Measurements from ENCODE around the gene SYNGAP1.
"Not testable (repeated sequence)": the region's sequence is repeated elsewhere in the genome, so short reads cannot be mapped to it uniquely, and the experiment has no call there.

Gene SYNGAP1

DNA sequence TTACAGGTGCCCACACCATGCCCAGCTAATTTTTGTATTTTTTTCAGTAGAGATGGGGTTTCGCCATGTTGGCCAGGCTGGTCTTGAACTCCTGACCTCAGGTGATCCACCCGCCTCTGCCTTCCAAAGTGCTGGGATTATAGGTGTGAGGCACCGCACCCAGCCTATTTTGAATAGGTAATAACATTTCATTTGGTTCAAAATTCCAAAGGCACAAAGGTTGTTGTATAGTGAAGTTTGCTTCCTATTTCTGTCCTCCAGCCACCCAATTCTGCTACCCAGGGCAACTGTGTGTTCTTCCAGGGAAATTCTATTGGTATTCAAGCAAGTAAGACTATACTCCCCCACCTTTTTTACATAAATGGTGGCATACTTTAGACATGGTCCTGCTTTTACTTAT is 21.3 kb upstream of the SYNGAP1 start:
- not testable (repeated sequence) for FAIRE-seq; DNase-seq (ENCODE audit: extremely low spot score, insufficient read length, low read depth)

- FAIRE-seq; DNase-seq (ENCODE audit: extremely low spot score, insufficient read length, low read depth): not testable (repeated sequence)
Observed at GRCh38 chr6:33399881-33400280, 20.0 kb upstream of the SYNGAP1 start.

DNA sequence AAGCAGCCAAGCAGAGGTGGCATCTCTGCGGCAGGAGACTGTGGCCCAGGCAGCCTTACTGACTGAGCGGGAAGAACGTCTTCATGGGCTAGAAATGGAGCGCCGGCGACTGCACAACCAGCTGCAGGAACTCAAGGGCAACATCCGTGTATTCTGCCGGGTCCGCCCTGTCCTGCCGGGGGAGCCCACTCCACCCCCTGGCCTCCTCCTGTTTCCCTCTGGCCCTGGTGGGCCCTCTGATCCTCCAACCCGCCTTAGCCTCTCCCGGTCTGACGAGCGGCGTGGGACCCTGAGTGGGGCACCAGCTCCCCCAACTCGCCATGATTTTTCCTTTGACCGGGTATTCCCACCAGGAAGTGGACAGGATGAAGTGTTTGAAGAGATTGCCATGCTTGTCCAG is 15.0 kb upstream of the SYNGAP1 start:
- DNase-seq (ENCODE audit: extremely low spot score, insufficient read length, low read depth) = no peak
- FAIRE-seq = no peak

DNA sequence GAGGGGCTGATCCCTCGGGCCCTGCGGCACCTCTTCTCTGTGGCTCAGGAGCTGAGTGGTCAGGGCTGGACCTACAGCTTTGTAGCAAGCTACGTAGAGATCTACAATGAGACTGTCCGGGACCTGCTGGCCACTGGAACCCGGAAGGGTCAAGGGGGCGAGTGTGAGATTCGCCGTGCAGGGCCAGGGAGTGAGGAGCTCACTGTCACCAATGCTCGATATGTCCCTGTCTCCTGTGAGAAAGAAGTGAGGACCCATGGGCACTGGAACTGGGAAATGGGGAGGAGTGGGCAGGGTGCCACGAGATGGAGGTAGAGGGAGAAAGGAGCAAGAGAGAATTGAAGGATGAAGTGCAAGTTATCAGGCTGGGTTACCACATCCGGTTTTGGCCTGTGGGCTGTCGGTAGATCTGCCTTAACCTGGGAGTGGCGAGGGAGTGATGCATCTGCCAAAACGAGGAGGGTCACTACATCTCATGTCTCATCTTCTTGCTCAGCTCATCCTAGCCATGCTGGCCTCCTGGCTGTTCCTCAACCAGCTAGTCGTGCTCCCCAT is 14.4 kb upstream of the SYNGAP1 start:
- no peak for DNase-seq (ENCODE audit: extremely low spot score, insufficient read length, low read depth)
- FAIRE-seq = no peak

- FAIRE-seq = no peak
Observed at GRCh38 chr6:33406126-33406525, 13.7 kb upstream of the SYNGAP1 start.

DNA sequence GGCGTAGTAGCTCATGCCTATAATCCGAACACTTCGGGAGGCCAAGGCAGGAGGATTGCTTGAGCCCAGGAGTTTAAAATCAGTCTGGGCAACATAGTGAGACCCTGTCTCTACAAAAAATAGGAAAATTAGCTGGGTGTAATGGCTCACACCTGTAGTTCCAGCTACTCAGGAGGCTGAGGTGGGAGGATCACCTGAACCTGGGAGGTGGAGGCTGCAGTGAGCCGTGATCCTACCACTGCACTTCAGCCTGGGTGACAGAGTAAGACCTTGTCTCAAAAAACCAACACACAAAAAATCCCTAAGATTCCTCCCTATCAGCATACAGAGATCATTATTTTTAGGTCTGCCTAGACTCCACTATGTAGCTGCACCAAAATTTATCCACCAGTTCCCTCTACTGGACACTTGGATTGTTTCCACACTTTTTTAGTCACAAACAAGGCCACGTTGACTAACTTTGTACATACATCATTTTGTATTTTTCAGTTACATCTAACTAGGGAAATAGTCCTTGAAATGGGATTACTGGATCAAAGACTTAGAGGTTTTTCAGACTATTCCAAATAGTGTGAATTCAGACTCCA is 12.6 kb upstream of the SYNGAP1 start:
- no peak for FAIRE-seq

More at GRCh38 chr6:33406126-33406525, 13.7 kb upstream of the SYNGAP1 start:
- no peak for DNase-seq (ENCODE audit: extremely low spot score, insufficient read length, low read depth)

GRCh38 chr6:33410050-33410710 is 9.7 kb upstream of the SYNGAP1 start:
- DNase-seq (ENCODE audit: extremely low spot score, insufficient read length, low read depth) (peak; percentile 95), FAIRE-seq (peak; percentile 97)

More for the DNA sequence above, 12.6 kb upstream of the SYNGAP1 start:
- DNase-seq (ENCODE audit: extremely low spot score, insufficient read length, low read depth) = no peak

DNA sequence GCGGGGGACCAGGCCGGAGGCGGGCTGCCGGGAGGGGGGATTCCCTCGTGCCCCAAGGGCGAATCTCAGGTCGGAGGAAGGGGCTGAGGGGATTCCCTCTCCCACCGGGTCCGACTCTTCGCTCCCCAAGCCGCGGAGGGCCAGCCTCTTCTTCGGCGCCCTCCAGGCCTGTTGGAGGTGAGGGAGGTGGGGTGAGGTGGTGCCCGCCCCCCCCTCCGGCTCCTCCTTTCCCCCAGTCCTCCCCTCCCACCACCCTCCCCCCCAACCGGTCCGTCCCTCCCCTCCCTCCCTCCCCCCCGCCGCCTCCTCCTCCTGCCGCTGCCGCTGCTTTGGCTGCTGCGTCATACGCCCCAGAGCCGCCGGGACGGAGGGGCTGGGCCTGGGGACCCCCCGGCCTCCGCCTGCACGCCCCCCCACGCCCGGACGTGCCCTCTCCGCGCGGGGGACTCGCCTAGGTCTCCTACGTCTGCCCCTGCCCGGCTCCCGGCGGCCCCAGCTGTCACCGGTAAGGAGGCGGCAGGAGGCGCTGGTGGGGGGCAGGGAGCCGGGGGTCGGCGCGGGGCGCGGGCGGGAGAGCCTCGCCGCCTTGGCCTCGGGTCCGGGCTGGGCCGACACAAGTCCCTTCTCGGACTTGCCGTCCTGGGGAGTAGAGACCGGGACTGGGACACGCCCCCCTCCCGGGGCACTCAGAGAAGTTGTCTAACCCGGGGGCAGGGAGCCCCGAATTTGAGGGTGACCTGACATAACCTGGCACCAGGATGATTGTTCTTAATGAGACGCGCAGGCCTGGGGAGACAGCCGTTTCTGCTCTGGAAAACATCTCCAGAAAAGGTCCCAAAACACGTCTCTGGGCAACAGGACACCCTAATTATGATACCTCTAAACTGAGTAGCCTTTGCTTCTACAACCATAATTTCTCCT is 8.9 kb upstream of the SYNGAP1 start, which contains the start of gene PHF1:
Gene PHF1 (plus strand): TSS at position 304 of the 921 bp plus-strand sequence. CDS start 1,250 bp downstream, outside the sequence.
- FAIRE-seq = no peak
- no peak for DNase-seq (ENCODE audit: extremely low spot score, insufficient read length, low read depth)

DNA sequence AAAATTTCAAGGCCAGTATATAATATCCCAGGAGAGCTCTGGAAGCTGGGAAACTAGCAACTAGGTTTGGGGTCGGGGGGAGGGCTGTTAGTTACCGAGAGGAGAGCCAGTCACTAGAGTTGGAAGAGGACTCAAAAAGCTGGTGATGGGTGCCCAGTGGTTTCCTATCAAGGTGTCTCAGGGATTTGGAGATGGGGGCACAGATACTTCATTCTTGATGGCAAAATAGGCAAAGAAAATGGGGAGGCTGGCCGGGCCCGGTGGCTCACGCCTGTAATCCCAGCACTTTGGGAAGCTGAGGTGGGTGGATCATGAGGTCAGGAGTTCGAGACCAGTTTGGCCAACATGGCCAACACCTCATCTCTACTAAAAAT is 8.2 kb upstream of the SYNGAP1 start:
- DNase-seq (ENCODE audit: extremely low spot score, insufficient read length, low read depth) = no peak
- no peak for FAIRE-seq

DNA sequence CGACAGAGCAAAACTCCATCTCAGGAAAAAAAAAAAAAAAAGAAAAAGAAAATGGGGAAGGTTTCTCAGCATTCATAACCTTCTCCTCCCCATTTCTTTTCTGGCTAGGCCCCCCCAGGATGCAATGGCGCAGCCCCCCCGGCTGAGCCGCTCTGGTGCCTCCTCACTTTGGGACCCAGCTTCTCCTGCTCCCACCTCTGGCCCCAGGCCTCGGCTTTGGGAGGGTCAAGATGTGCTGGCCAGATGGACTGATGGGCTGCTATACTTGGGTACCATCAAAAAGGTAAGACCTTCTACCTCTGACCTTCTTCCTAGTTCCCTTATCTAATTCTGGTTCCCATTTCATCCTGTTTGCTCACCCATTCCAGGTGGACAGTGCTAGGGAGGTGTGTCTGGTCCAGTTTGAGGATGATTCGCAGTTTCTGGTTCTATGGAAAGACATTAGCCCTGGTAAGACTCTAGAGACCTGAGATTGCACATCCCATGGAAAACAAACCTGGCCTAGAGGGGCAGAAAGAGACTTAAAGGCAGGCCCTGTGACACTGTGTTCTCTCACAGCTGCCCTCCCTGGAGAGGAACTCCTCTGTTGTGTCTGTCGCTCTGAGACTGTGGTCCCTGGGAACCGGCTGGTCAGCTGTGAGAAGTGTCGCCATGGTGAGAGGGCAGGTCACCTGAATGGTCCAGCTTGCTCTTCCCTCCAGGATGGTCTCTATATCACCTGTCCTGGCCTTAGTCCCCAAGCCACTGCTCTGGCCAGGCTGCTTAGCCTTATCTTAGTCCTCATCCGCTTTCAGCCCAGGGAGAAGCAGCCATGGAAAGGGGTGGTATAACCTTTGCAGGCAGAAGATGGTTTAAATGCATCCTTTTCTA is 7.5 kb upstream of the SYNGAP1 start:
- FAIRE-seq = no peak
- DNase-seq (ENCODE audit: extremely low spot score, insufficient read length, low read depth) = no peak

DNA sequence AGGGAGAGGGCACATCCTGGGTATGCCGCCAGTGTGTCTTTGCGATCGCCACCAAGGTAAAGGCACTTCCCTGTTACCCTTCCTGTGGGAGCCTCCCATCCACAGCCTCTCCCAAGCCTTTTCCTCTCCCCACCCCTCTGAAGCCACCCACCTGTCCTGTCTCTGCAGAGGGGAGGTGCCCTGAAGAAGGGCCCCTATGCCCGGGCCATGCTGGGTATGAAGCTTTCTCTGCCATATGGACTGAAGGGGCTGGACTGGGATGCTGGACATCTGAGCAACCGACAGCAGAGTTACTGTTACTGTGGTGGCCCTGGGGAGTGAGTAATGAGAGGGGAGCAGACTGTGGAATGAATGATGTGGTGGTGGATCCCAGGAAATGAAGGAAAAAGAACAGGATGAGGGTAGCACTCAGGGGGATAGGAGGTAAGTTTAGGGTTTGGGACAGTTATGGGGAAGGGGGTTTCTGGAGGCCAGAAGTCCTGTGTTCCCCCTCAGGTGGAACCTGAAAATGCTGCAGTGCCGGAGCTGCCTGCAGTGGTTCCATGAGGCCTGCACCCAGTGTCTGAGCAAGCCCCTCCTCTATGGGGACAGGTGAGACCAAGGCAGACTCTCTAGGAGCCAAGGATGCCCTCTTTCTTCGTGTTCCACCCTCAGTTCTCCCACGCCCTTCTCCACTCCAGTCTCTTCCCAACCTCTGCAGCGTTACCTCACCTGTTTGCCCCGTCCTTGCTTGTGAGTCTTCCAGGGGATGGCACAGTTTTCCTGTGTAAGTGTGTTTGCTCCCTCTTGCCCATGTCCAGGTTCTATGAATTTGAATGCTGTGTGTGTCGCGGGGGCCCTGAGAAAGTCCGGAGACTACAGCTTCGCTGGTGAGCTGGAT is 6.4 kb upstream of the SYNGAP1 start:
- FAIRE-seq (no peak), DNase-seq (ENCODE audit: extremely low spot score, insufficient read length, low read depth) (no peak)

- DNase-seq (ENCODE audit: extremely low spot score, insufficient read length, low read depth) (no peak), FAIRE-seq (no peak)
Observed at GRCh38 chr6:33414592-33415271, 5.1 kb upstream of the SYNGAP1 start.

GRCh38 chr6:33415831-33416230 is 4.0 kb upstream of the SYNGAP1 start:
- no peak for DNase-seq (ENCODE audit: extremely low spot score, insufficient read length, low read depth)
- FAIRE-seq = no peak

- peak; percentile 65 for FAIRE-seq
Observed at GRCh38 chr6:33416386-33417127, 3.3 kb upstream of the SYNGAP1 start.

DNA sequence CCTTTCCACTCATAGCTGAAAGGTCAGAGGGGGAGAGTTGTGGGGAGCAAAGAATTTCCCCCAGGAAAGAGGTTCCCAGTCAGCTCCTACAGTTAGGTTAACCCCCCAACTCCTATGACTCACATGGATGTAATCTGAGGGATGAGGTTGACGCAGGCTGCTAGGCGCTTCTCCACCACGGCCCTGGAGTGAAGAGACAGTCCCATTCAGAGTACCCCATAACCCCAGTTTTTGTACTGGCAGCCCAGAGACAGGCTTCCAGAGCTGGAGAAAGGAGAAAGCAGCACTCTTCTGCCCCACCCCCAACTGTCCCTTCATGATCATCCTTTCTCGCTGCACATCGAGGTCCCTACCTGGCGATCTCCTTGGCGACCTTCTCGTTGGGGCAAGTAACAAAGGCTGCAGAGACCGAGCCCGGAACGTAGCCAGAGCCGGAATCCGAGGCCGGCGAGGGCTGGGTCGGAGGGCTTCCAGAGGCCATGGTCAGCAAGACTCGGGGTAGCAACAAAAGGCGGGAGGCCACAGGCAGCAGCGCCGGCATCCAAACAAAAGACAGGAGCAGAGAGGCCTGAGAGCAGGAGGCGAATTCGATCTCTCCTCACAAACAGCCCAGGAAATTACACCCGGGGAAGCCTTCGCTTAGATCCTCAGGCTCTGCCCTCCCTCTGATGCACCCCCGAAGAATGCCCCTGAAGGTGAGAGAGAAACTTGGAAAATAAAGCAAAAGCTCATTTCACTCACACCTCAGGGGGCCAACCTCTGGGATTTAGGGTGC is 2.5 kb upstream of the SYNGAP1 start:
- DNase-seq (ENCODE audit: extremely low spot score, insufficient read length, low read depth) = no peak
- FAIRE-seq = peak; percentile 31

More at GRCh38 chr6:33416386-33417127, 3.3 kb upstream of the SYNGAP1 start:
- DNase-seq (ENCODE audit: extremely low spot score, insufficient read length, low read depth) = no peak

- FAIRE-seq (peak; percentile 100), DNase-seq (ENCODE audit: extremely low spot score, insufficient read length, low read depth) (peak; percentile 91)
Observed at GRCh38 chr6:33417903-33418689, 1.8 kb upstream of the SYNGAP1 start, which contains the start of gene CUTA. Gene CUTA (minus strand): TSS chr6:33418107. CDS start chr6:33418000, 107 bp downstream.
